IMR-90 (cell line): Measurements from ENCODE around the gene IPO13. TPM values are rescaled to one million over a fixed set of nuclear protein-coding genes. Genes with fewer than 3 reads are reported as not detected.

Experiments used
- ATAC-seq: fragments of 200-7000 bp; cut with Tn5 transposase; 2 replicates; pipeline ENCODE4 v1.9.1; 2020; ENCODE audit warnings: low read depth, mild to moderate bottlenecking, moderate library complexity
- BruUV-seq: library from RNA; stranded (reverse); fragments of 400-500 nt; replicated peaks from 2 replicates; lab custom pipeline; 2021; lab: Mats Ljungman, UMichigan
- CTCF ChIA-PET: fragments of 300-600 bp; formaldehyde crosslinking; extraction: SDS; loops from one replicate; lab custom pipeline; 2021; ENCODE audit warnings: antibody characterized with exemption; lab: Yijun Ruan, JAX
- POLR2A ChIA-PET: fragments of 300-600 bp; sonication (Branson Sonifier 250); formaldehyde crosslinking; loops from one replicate; lab custom pipeline; 2022; ENCODE audit warnings: antibody characterized with exemption; ENCODE audit not compliant: unreplicated experiment; lab: Charles Lee
- DNase-seq: peaks from one replicate; pipeline ENCODE4 v3.0.0; 2013
- H2AFZ ChIP-seq: replicated peaks from 2 replicates; pipeline ENCODE3; 2013; ENCODE audit warnings: low read length, mild to moderate bottlenecking; ENCODE audit not compliant: poor library complexity
- H2AK5ac ChIP-seq: 2 replicates; pipeline ENCODE4 v1.6.1; 2013; ENCODE audit warnings: low read depth, low read length, inconsistent platforms
- H2AK9ac ChIP-seq: replicated peaks from 2 replicates; pipeline ENCODE3; 2013; ENCODE audit warnings: mild to moderate bottlenecking, low read depth, low read length, moderate library complexity; ENCODE audit not compliant: poor library complexity
- H2BK120ac ChIP-seq: 2 replicates; pipeline ENCODE4 v1.6.1; 2013; ENCODE audit warnings: low read depth, low read length, inconsistent platforms
- H2BK15ac ChIP-seq: 3 replicates; pipeline ENCODE4 v1.6.1; 2013; ENCODE audit warnings: low read depth, low read length, inconsistent platforms
- H2BK20ac ChIP-seq: 2 replicates; pipeline ENCODE4 v1.6.1; 2013; ENCODE audit warnings: low read depth, mild to moderate bottlenecking, inconsistent platforms, low read length, moderate library complexity
- H2BK5ac ChIP-seq: 2 replicates; pipeline ENCODE4 v1.6.1; 2013; ENCODE audit warnings: mild to moderate bottlenecking, low read depth, low read length, inconsistent platforms; ENCODE audit not compliant: poor library complexity, severe bottlenecking
- H3K14ac ChIP-seq: replicated peaks from 2 replicates; pipeline ENCODE4 v1.6.1; 2013; ENCODE audit warnings: low read depth, low read length, inconsistent platforms
- H3K18ac ChIP-seq: 2 replicates; pipeline ENCODE4 v1.6.1; 2013; ENCODE audit warnings: low read depth, low read length, control low read depth
- H3K23ac ChIP-seq: 2 replicates; pipeline ENCODE4 v1.6.1; 2013; ENCODE audit warnings: low read depth, low read length, inconsistent platforms
- H3K27ac ChIP-seq: 2 replicates; pipeline ENCODE4 v1.5.1; 2013; ENCODE audit warnings: mild to moderate bottlenecking, control low read depth, low read length; ENCODE audit not compliant: insufficient read depth
- H3K27me3 ChIP-seq: 2 replicates; pipeline ENCODE4 v1.6.1; 2013; ENCODE audit warnings: low read length; ENCODE audit not compliant: control insufficient read depth, insufficient read depth
- H3K36me3 ChIP-seq: 2 replicates; pipeline ENCODE4 v1.6.1; 2013; ENCODE audit warnings: low read length, mixed read lengths; ENCODE audit not compliant: control insufficient read depth, insufficient read depth
- H3K4ac ChIP-seq: 2 replicates; pipeline ENCODE4 v1.6.1; 2013; ENCODE audit warnings: low read depth, low read length, inconsistent platforms
- H3K4me1 ChIP-seq: 2 replicates; pipeline ENCODE4 v1.6.1; 2013; ENCODE audit warnings: low read length, mixed read lengths; ENCODE audit not compliant: control insufficient read depth, insufficient read depth
- H3K4me2 ChIP-seq: 2 replicates; pipeline ENCODE4 v1.6.1; 2013; ENCODE audit warnings: low read depth, mild to moderate bottlenecking, control low read depth, low read length, moderate library complexity
- H3K4me3 ChIP-seq: 2 replicates; pipeline ENCODE4 v1.5.1; 2013; ENCODE audit warnings: low read depth, mild to moderate bottlenecking, control low read depth, low read length, moderate library complexity; ENCODE audit not compliant: insufficient read depth
- H3K56ac ChIP-seq: 2 replicates; pipeline ENCODE4 v1.6.1; 2013; ENCODE audit warnings: low read length, inconsistent platforms; ENCODE audit not compliant: insufficient read depth; ENCODE audit errors: extremely low read depth
- H3K79me1 ChIP-seq, 2 experiments: 2 replicates each; pipeline ENCODE4 v1.6.1; 2013; ENCODE audit warnings: low read length in 2 of 2, inconsistent platforms in 1 of 2, low read depth in 1 of 2
- H3K9ac ChIP-seq: 2 replicates; pipeline ENCODE4 v1.6.1; 2013; ENCODE audit warnings: low read depth, low read length, control low read depth
- H3K9me1 ChIP-seq: 2 replicates; pipeline ENCODE4 v1.6.1; 2013; ENCODE audit warnings: low read length, inconsistent platforms; ENCODE audit not compliant: insufficient read depth
- H3K9me3 ChIP-seq: 2 replicates; pipeline ENCODE4 v1.6.1; 2013; ENCODE audit warnings: low read length; ENCODE audit not compliant: control insufficient read depth, insufficient read depth
- H4K20me1 ChIP-seq: 2 replicates; pipeline ENCODE4 v1.6.1; 2013; ENCODE audit warnings: low read length, inconsistent platforms; ENCODE audit not compliant: insufficient read depth
- H4K5ac ChIP-seq: 2 replicates; pipeline ENCODE4 v1.6.1; 2013; ENCODE audit warnings: mild to moderate bottlenecking, low read depth, low read length, control low read depth
- H4K8ac ChIP-seq, 2 experiments: 2 replicates each; pipeline ENCODE4 v1.6.1; 2013; ENCODE audit warnings: low read depth in 2 of 2, low read length in 2 of 2, control low read depth in 1 of 2, inconsistent platforms in 1 of 2
- H4K91ac ChIP-seq: 2 replicates; pipeline ENCODE4 v1.6.1; 2013; ENCODE audit warnings: low read depth, low read length, inconsistent platforms; ENCODE audit not compliant: insufficient read depth
- ELK1 ChIP-seq: fragments of 150-350 bp; IDR thresholded peaks from 2 replicates; pipeline ENCODE4 v1.6.1; 2016; ENCODE audit warnings: low read depth, mild to moderate bottlenecking, low read length, moderate library complexity, borderline replicate concordance
- MAZ ChIP-seq: IDR thresholded peaks from 2 replicates; pipeline ENCODE4 v1.6.1; 2012; ENCODE audit warnings: low read depth, mild to moderate bottlenecking, low read length, improper control_type of control experiment, moderate library complexity, borderline replicate concordance
- RCOR1 ChIP-seq: IDR thresholded peaks from 2 replicates; pipeline ENCODE4 v1.6.1; 2012; ENCODE audit warnings: mild to moderate bottlenecking, low read length, improper control_type of control experiment; ENCODE audit not compliant: insufficient replicate concordance
- WGBS, 2 experiments: methylation state at CpG; one replicate each; pipeline versions ENCODE4 v1.1.5 to v1.1.7; 2013; ENCODE audit warnings: missing lambda C conversion rate in 2 of 2; ENCODE audit not compliant: insufficient read length in 1 of 2; ENCODE audit errors: extremely low coverage in 2 of 2; 5-methylcytosine and 5-hydroxymethylcytosine counted together
- dilution Hi-C: fragments of 300-500 bp; cut with HindIII; formaldehyde crosslinking; loops from one replicate; pipeline ENCODE4 v1.14.3; 2018; ENCODE audit warnings: low sequenced_read_pairs; ENCODE audit not compliant: unreplicated experiment
- in situ Hi-C: fragments of 300-500 bp; cut with MboI; formaldehyde crosslinking; loops from 3 replicates; pipeline ENCODE4 v1.14.3; 2019; ENCODE audit warnings: low sequenced_read_pairs, inconsistent platforms, mixed read lengths
- intact Hi-C: fragments of 100-400 bp; cut with micrococcal nuclease; formaldehyde crosslinking; loops from 2 replicates; pipeline ENCODE4 v1.10.0; 2022
- polyA plus RNA-seq, 3 experiments: library from polyadenylated mRNA; depleted of rRNA; stranded (reverse); fragments of >200 nt; gene quantifications; 2 replicates each; pipeline ENCODE4 v1.2.3, GENCODE V29; 2012; ENCODE audit warnings: low replicate concordance in 1 of 3
- total RNA-seq: library from RNA; depleted of rRNA; stranded (reverse); fragments of >200 nt; gene quantifications from 2 replicates; pipeline ENCODE4 v1.2.3, GENCODE V29; 2012

Gene IPO13
- total and polyA plus RNA-seq, 2 of the 4 experiments (the other 2 are of a cell fraction) = 15.2 to 18.7 TPM

DNA sequence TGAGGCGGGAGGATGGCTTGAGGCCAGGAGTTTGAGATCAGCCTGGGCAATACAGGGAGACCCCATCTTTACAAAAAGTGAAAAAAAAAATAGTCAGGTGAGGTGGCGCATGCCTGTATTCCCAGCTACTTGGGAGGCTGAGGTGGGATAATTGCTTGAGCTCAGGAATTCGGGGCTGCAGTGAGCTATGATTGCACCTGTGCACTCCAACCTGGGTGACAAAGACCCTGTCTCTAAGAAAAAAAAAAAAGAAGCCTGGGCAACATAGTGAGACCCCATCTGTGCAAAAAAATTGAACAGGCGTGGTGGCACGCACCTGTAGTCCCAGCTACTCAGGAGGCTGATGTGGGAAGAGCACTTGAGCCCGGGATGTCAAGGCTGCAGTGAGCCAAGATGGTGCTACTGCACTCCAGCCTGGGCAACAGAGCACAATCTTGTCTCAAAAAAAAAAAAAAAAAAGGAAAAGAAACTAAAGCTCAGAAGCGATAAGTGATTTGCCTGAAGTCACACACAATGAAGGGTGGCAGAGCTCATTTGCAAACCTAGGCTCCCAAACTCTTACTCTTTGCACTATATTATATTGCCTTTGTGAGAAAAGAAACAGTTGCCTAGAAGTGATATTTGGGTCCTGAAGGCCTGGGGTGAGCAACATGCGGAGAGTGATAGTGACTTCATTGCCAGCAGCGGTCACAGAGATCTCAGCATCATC is 46.6 kb downstream of the IPO13 start:
- ATAC-seq (no peak), DNase-seq (no peak)
- WGBS, 2 experiments = 88% methylated on average over 3 of the region's 9 CpGs; no CpG with 5 or more reads in 1 of the 2 experiments
- H4K91ac ChIP-seq = no peak overlapping the region
- no peaks in the 10 kb centered on the region for H4K20me1 ChIP-seq
- H3K9me1 ChIP-seq = no peaks in the 10 kb centered on the region
- H3K14ac ChIP-seq = no peak overlapping the region
- H3K4me3 ChIP-seq = no peak overlapping the region
- intact Hi-C loops = no loop called here
- CTCF ChIA-PET = interaction anchor here (0.9 to 1.1 kb wide), 3 partner anchors 28 to 230 kb away, joined by 3 read pairs; no protein-coding TSS in a partner anchor
- no peak overlapping the region for H3K4ac ChIP-seq
- H3K4me1 ChIP-seq = peaks cover 7% of the 10 kb centered on the region
- no peaks in the 10 kb centered on the region for H3K79me1 ChIP-seq
- dilution Hi-C loops = no loop called here
- no peak overlapping the region for H2BK15ac ChIP-seq
- no peak for TF ChIP-seq RCOR1
- TF ChIP-seq ELK1 = no peak
- no peak for TF ChIP-seq MAZ
- H3K4me2 ChIP-seq = no peak overlapping the region
- no peak overlapping the region for H2AFZ ChIP-seq
- peaks cover 5% of the 10 kb centered on the region; the same call in 1 of the 2 replicates for H3K36me3 ChIP-seq
- H2AK5ac ChIP-seq = no peak overlapping the region
- no peak overlapping the region for H3K9ac ChIP-seq
- no peak overlapping the region for H2BK5ac ChIP-seq
- no peak overlapping the region for H4K5ac ChIP-seq
- POLR2A ChIA-PET = no interaction called here
- no peak overlapping the region for H3K27ac ChIP-seq
- H3K56ac ChIP-seq = no peak overlapping the region
- no peak overlapping the region for H2AK9ac ChIP-seq
- H3K18ac ChIP-seq = no peak overlapping the region
- no peak overlapping the region for H3K23ac ChIP-seq
- no peak overlapping the region for H2BK120ac ChIP-seq
- H4K8ac ChIP-seq = no peak overlapping the region
- H3K27me3 ChIP-seq = no peaks in the 10 kb centered on the region
- in situ Hi-C loops = no loop called here
- no TSS peak for BruUV-seq
- H2BK20ac ChIP-seq = no peak overlapping the region
- no peaks in the 10 kb centered on the region for H3K9me3 ChIP-seq
